Measurements from ENCODE around the gene ZPBP2.

ZPBP2 gene

DNA sequence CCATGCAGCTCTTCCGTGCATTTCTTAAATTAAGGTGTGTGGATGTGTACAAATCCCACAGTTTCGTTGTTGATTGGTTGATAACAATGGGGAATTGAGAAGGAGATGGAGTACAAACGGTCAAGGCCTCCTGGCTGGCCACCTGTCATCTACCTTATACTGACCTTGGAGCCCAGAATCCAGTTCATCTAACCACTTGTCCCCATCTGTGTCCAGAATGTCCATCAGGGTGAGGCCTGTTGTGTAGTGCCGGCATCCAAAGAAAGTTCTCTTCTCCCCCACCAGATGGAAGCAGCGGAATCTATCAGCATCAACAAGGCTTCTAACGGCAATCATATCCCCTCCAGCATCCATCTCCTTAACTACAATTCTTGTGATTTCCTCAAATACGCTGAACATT, 48.9 kb downstream of the ZPBP2 start:
- no peak overlapping the region for H3K27ac ChIP-seq
- TF ChIP-seq ZFX (IDR thresholded peaks at IDR 0.05): no peak
- TF ChIP-seq, protein P1, sequence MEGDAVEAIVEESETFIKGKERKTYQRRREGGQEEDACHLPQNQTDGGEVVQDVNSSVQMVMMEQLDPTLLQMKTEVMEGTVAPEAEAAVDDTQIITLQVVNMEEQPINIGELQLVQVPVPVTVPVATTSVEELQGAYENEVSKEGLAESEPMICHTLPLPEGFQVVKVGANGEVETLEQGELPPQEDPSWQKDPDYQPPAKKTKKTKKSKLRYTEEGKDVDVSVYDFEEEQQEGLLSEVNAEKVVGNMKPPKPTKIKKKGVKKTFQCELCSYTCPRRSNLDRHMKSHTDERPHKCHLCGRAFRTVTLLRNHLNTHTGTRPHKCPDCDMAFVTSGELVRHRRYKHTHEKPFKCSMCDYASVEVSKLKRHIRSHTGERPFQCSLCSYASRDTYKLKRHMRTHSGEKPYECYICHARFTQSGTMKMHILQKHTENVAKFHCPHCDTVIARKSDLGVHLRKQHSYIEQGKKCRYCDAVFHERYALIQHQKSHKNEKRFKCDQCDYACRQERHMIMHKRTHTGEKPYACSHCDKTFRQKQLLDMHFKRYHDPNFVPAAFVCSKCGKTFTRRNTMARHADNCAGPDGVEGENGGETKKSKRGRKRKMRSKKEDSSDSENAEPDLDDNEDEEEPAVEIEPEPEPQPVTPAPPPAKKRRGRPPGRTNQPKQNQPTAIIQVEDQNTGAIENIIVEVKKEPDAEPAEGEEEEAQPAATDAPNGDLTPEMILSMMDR (conservative IDR thresholded peaks at IDR 0.05): no peak

GRCh38 chr17:39919087-39919683, 51.2 kb downstream of the ZPBP2 start:
- TF ChIP-seq ZFX (IDR thresholded peaks at IDR 0.05): no peak
- TF ChIP-seq, protein P1 (conservative IDR thresholded peaks at IDR 0.05): no peak
- no peak overlapping the region for H3K27ac ChIP-seq

DNA sequence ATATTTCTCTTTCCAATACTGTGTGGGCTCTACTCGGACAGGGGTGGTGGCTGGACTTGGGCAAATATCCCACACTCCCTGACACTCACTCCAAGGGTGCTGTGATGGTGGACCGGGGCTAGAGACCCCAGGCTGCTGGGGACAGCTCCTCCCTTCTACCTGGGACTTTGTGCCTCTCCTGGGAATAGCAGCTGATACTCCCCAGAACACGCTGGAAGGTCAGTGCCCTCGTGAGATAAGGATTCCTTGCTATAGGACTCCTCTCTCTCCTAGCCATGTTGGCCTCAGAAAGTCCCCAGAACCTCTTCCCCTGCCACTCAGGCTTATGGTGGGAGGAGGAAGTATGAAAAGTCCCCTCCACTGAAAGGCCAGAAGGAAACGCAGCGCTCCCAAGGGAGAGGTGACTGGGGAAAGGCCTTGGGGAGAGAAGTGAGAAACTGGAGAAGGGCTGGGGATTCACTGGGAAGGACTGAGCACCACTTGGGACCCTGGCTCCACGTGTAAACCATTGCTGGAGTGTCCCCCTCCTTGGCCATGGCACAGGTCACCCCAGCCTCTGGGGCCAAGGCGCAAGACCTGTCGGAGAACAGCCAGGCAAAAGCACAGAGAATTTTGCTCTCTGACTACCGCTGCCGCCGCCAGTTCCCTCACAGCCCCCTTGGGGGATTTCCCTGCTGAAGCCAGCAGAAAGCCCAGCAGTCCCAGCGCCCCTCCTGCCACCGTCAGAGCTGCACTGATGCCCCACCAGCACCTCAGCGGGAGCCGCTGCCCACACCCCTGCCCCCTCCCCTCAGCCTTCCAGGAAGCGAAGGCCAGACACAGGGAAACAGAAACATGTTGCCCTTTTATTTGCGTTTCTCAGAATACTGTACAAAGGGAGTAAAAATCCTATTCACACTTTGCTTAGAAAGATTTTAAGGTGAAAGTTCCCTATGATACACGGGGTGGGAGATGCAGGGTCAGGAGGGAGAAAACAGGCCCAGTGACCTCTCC, 52.5 kb downstream of the ZPBP2 start:
- no peak for TF ChIP-seq ZFX (IDR thresholded peaks at IDR 0.05)
- TF ChIP-seq, protein P1 (conservative IDR thresholded peaks at IDR 0.05): no peak
- H3K27ac ChIP-seq: no peak overlapping the region

GRCh38 chr17:39921323-39921722, 53.3 kb downstream of the ZPBP2 start:
- TF ChIP-seq ZFX (IDR thresholded peaks at IDR 0.05): no peak
- TF ChIP-seq, protein P1 (conservative IDR thresholded peaks at IDR 0.05): no peak

GRCh38 chr17:39922006-39922405, 54.0 kb downstream of the ZPBP2 start:
- H3K27ac ChIP-seq: no peak overlapping the region
- no peak for TF ChIP-seq ZFX (IDR thresholded peaks at IDR 0.05)
- TF ChIP-seq, protein P1 (conservative IDR thresholded peaks at IDR 0.05): no peak

More at GRCh38 chr17:39921323-39921722, 53.3 kb downstream of the ZPBP2 start:
- no peak overlapping the region for H3K27ac ChIP-seq

GRCh38 chr17:39923230-39923629, 55.2 kb downstream of the ZPBP2 start:
- TF ChIP-seq, protein P1 (conservative IDR thresholded peaks at IDR 0.05): no peak
- TF ChIP-seq ZFX (IDR thresholded peaks at IDR 0.05): no peak
- no peak overlapping the region for H3K27ac ChIP-seq

Measured in C4-2B (cell line).